ENCODE data around the gene TRAK1. TPM values are rescaled to one million over a fixed set of nuclear protein-coding genes. Genes with fewer than 3 reads are reported as not detected.

Gene TRAK1
- total RNA-seq, 6 donors from 2014 or later = 46.7 to 107 (median 74.7) TPM

DNA sequence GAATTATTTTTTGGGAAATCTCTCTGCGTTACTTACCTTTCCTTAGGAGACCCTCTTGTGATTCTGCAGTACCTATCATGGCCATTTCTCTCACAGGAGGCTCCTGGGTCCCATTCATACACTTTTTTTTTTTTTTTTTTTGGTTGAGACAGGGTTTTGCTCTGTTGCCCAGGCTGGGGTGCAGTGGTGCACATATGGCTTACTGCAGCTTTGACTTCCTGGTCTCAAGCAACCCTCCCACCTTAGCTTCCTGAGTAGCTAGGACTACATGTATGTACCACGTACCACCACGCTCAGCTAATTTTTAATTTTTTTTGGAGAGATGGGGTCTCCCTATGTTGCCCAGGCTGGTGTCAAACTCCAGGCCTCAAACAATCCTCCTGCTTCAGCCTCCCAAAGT, 36.1 kb downstream of the TRAK1 start:
- 99 to 100% methylated on average over 3 of the region's 3 CpGs for WGBS, 2 donors

DNA sequence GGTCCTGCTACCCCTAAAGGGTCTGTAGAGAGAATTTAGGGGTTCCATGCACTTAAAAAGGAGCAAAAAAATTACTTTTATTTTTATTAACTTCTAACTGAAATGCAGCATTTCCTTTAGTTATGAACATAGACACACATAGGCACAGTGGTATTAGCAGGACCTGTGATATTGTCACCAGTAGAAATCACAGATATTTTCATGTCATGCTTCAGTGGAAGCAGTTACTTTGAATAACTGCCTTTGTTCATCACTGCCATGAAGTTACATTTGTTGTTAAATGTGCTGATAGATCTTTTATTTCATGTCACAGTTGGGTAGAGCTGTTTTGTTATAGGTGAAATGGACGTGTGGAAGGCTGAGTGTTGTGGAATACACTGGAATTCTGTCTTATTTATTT, 37.4 kb downstream of the TRAK1 start:
- no peak for ATAC-seq (ENCODE audit: low FRiP score in 2 of 2)
- H3K9me3 ChIP-seq = no peaks in the 10 kb centered on the region
- no peak overlapping the region for H3K27ac ChIP-seq

More for the DNA sequence above, 36.1 kb downstream of the TRAK1 start:
- Histone ChIP-seq H3K36me3 (peaks cover 0 to 24% (median 2%) of the 10 kb centered on the region in 4 donors), H3K27me3 (no peaks in the 10 kb centered on the region), H3K4me3 (no peak overlapping the region), H3K9me3 (no peaks in the 10 kb centered on the region), H3K4me1 (peaks cover 8 to 24% (median 17%) of the 10 kb centered on the region in 4 donors), H3K27ac (no peak overlapping the region)
- DNase-seq (no peak), ATAC-seq (ENCODE audit: low FRiP score in 2 of 2) (no peak)
- TF ChIP-seq POLR2AphosphoS5 (IDR thresholded peaks at IDR 0.05) (no peak), POLR2A (IDR thresholded peaks at IDR 0.05) (no peak), EP300 (IDR thresholded peaks at IDR 0.05) (no peak)
- TF ChIP-seq, protein P1, sequence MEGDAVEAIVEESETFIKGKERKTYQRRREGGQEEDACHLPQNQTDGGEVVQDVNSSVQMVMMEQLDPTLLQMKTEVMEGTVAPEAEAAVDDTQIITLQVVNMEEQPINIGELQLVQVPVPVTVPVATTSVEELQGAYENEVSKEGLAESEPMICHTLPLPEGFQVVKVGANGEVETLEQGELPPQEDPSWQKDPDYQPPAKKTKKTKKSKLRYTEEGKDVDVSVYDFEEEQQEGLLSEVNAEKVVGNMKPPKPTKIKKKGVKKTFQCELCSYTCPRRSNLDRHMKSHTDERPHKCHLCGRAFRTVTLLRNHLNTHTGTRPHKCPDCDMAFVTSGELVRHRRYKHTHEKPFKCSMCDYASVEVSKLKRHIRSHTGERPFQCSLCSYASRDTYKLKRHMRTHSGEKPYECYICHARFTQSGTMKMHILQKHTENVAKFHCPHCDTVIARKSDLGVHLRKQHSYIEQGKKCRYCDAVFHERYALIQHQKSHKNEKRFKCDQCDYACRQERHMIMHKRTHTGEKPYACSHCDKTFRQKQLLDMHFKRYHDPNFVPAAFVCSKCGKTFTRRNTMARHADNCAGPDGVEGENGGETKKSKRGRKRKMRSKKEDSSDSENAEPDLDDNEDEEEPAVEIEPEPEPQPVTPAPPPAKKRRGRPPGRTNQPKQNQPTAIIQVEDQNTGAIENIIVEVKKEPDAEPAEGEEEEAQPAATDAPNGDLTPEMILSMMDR (IDR thresholded peaks at IDR 0.05) = no peak

DNA sequence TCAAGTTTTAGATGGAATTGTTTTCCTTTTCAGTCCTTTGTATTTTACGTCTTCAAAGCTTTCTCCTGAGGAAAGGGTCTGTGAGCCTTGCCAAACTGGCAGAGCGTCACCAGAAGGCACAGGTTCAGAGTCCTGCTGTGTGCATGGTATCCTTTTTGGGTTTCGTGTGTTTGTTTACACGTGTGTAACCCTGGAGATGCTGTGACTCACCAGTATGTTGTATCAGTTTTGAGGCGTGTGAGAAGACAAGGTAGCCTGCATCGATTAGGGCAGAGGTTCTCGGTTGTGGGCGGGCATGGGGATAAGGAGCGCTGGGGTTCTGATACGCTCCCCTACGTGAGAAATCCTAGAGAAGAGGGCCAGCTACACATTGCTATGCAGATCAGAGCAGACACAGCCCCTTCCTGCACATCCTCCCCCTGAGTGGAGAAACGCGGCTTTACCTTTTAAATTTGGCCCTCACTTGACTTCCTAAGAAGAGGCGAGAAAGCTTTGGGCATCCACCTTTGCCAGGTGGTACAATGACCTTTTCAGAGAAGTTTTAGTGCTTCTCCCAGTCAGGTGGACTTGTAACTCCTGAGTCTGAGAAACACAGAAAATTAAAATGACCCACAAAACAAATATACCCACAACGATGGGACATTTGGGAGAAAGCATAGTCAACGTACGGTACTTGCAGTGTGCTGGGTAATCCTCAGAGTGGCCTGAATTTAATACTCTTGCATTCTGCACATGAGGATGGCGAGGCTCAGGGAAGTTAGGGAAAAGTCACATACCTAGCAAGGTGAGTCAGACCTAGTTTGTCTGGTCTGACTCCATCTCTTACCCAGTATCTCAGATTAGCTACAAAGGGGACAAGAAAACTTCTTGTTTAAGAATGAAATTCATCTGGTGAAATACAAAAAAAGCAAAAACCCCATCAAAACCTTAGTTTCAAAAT, 38.1 kb downstream of the TRAK1 start:
- H3K27ac ChIP-seq = peak overlapping the region in 1 of 4 donors; percentile 30

More for the DNA sequence above, 37.4 kb downstream of the TRAK1 start:
- H3K4me1 ChIP-seq = peaks cover 0 to 11% (median 6%) of the 10 kb centered on the region in 4 donors
- no peaks in the 10 kb centered on the region for H3K27me3 ChIP-seq
- 70 to 76% methylated on average over 1 of the region's 1 CpG for WGBS, 2 donors
- DNase-seq = no peak
- TF ChIP-seq POLR2A (IDR thresholded peaks at IDR 0.05) = no peak
- no peak for TF ChIP-seq EP300 (IDR thresholded peaks at IDR 0.05)
- TF ChIP-seq POLR2AphosphoS5 (IDR thresholded peaks at IDR 0.05) = no peak
- TF ChIP-seq, protein P1 (IDR thresholded peaks at IDR 0.05) = no peak
- H3K4me3 ChIP-seq = no peak overlapping the region
- H3K36me3 ChIP-seq = peaks cover 0 to 24% (median 2%) of the 10 kb centered on the region in 4 donors

DNA sequence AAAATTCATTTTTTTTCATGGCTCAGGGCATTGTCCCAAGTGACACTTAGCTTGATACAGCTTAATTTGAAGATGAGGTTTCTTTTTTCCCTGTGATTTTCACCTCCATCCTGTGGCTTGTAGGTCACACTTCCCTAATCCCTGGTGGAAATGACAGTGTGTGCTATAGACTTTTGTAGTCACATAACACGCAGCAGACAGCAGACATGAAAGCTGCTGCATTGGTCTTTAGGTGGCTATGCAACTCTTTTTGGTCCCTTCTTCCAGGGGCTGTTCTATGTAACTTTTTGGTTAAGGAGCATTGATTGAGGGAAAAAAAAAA, 38.8 kb downstream of the TRAK1 start:
- Histone ChIP-seq H3K27me3 (no peaks in the 10 kb centered on the region), H3K27ac (no peak overlapping the region), H3K9me3 (no peaks in the 10 kb centered on the region), H3K4me1 (peaks cover 0 to 13% (median 6%) of the 10 kb centered on the region in 4 donors), H3K4me3 (no peak overlapping the region), H3K36me3 (peaks cover 0 to 24% (median 2%) of the 10 kb centered on the region in 4 donors)
- ATAC-seq (ENCODE audit: low FRiP score in 2 of 2) = no peak
- DNase-seq = no peak
- 83 to 100% methylated on average over 1 of the region's 1 CpG for WGBS, 2 donors
- TF ChIP-seq, protein P1 (IDR thresholded peaks at IDR 0.05) = no peak
- TF ChIP-seq POLR2A (IDR thresholded peaks at IDR 0.05) (no peak), EP300 (IDR thresholded peaks at IDR 0.05) (no peak), POLR2AphosphoS5 (IDR thresholded peaks at IDR 0.05) (no peak)

More for the DNA sequence above, 38.1 kb downstream of the TRAK1 start:
- Histone ChIP-seq H3K4me3 (no peak overlapping the region), H3K36me3 (peaks cover 0 to 24% (median 2%) of the 10 kb centered on the region in 4 donors), H3K27me3 (no peaks in the 10 kb centered on the region), H3K4me1 (peaks cover 0 to 11% (median 4%) of the 10 kb centered on the region in 4 donors), H3K9me3 (no peaks in the 10 kb centered on the region)
- no peak for DNase-seq
- WGBS, 2 donors = 77 to 87% methylated on average over 18 of the region's 18 CpGs
- TF ChIP-seq, protein P1 (IDR thresholded peaks at IDR 0.05) = no peak
- TF ChIP-seq EP300 (IDR thresholded peaks at IDR 0.05) (no peak), POLR2AphosphoS5 (IDR thresholded peaks at IDR 0.05) (no peak), POLR2A (IDR thresholded peaks at IDR 0.05) (no peak)
- ATAC-seq (ENCODE audit: low FRiP score in 2 of 2) = peak in 1 of 2 donors; percentile 51
